Sigmoid colon (tissue), 7 donors: ENCODE measurements around the gene KRTAP3-3. TPM values are rescaled to one million over a fixed set of nuclear protein-coding genes. Genes with fewer than 3 reads are reported as not detected.

Experiments
- DNase-seq: peaks from one replicate; pipeline ENCODE4 v3.0.0-alpha.2; 2019
- H3K27ac ChIP-seq, 4 donors: fragments of 200-600 bp; sonication (generic); one replicate each; pipeline ENCODE4 v1.5.1; 2016 to 2019; ENCODE audit warnings: mild to moderate bottlenecking in 1 of 4
- H3K27me3 ChIP-seq, 3 donors: fragments of 200-600 bp; sonication (generic); one replicate each; pipeline ENCODE4 v1.5.1; 2019; ENCODE audit warnings: mild to moderate bottlenecking in 1 of 3
- H3K36me3 ChIP-seq, 4 donors: fragments of 200-600 bp; sonication (generic); one replicate each; pipeline ENCODE4 v1.5.1; 2016 to 2019
- H3K4me1 ChIP-seq, 4 donors: fragments of 200-600 bp; sonication (generic); one replicate each; pipeline ENCODE4 v1.5.1; 2017 to 2019
- H3K4me3 ChIP-seq, 4 donors: fragments of 200-600 bp; sonication (generic); one replicate each; pipeline ENCODE4 v1.5.1; 2017 to 2019; ENCODE audit warnings: mild to moderate bottlenecking in 2 of 4, moderate library complexity in 1 of 4
- H3K9me3 ChIP-seq, 4 donors: fragments of 200-600 bp in 3 of 4; sonication (generic) in 3 of 4; one replicate each; pipeline versions ENCODE4 v1.5.1 to v1.6.1; 2013 to 2019
- EP300 ChIP-seq, 4 donors: sonication (generic); formaldehyde crosslinking; IDR thresholded peaks; one replicate each; pipeline ENCODE4 v1.6.1; 2017; ENCODE audit warnings: antibody characterized with exemption in 4 of 4
- POLR2A ChIP-seq, 2 donors: fragments of 450-650 bp; IDR thresholded peaks; one replicate each; pipeline ENCODE4 v1.6.1; 2016; ENCODE audit warnings: antibody characterized with exemption in 2 of 2, mild to moderate bottlenecking in 2 of 2, moderate library complexity in 2 of 2
- POLR2AphosphoS5 ChIP-seq, 4 donors: sonication (generic); formaldehyde crosslinking; IDR thresholded peaks; one replicate each; pipeline ENCODE4 v1.6.1; 2017; ENCODE audit warnings: antibody characterized with exemption in 4 of 4
- WGBS, 2 donors: extraction: QIAGEN DNeasy Blood & Tissue Kit; methylation state at CpG; one replicate each; pipeline ENCODE4 v1.1.7; 2013; 5-methylcytosine and 5-hydroxymethylcytosine counted together
- intact Hi-C: fragments of 100-400 bp; cut with DNase I; formaldehyde crosslinking; loops from one replicate; pipeline ENCODE4 v1.15.1; 2023
- polyA plus RNA-seq, 3 donors: library from polyadenylated mRNA; stranded (reverse); fragments of 200-250 nt; gene quantifications; one replicate each; pipeline ENCODE4 v1.2.3, GENCODE V29; 2013
- total RNA-seq, 4 donors: library from RNA; depleted of rRNA; stranded (reverse); fragments of >200 nt; gene quantifications; one replicate each; pipeline ENCODE4 v1.1.0, GENCODE V29; 2016
- TF ChIP-seq, protein P1 (sequence below), 4 experiments: fragments of 450-650 bp in 3 of 4; fragments of 200-600 bp in 1 of 4; IDR thresholded peaks; one replicate each; pipeline ENCODE4 v1.5.1; 2016 to 2019; ENCODE audit warnings: antibody characterized with exemption in 4 of 4, mild to moderate bottlenecking in 3 of 4, moderate library complexity in 2 of 4
- donor health status: healthy with polysubstance abuse.
- donor health status: Bipolar disorder and iron deficiency.
- donor health status: healthy.

The KRTAP3-3 gene
- total and polyA plus RNA-seq, 7 donors, result not detected

- no peaks in the 10 kb centered on the region for H3K9me3 ChIP-seq
- peaks cover 0 to 7% (median 0%) of the 10 kb centered on the region in 3 donors for H3K27me3 ChIP-seq
- no peak for DNase-seq
- H3K36me3 ChIP-seq, result no peaks in the 10 kb centered on the region
- intact Hi-C loops, result no loop called here
- H3K4me3 ChIP-seq, result no peak overlapping the region
- no peak overlapping the region for H3K27ac ChIP-seq
- H3K4me1 ChIP-seq, result peaks cover 0 to 8% (median 0%) of the 10 kb centered on the region in 4 donors
- TF ChIP-seq EP300 (IDR thresholded peaks at IDR 0.05) (no peak), POLR2A (IDR thresholded peaks at IDR 0.05) (no peak), POLR2AphosphoS5 (IDR thresholded peaks at IDR 0.05) (no peak)
- TF ChIP-seq, protein P1, sequence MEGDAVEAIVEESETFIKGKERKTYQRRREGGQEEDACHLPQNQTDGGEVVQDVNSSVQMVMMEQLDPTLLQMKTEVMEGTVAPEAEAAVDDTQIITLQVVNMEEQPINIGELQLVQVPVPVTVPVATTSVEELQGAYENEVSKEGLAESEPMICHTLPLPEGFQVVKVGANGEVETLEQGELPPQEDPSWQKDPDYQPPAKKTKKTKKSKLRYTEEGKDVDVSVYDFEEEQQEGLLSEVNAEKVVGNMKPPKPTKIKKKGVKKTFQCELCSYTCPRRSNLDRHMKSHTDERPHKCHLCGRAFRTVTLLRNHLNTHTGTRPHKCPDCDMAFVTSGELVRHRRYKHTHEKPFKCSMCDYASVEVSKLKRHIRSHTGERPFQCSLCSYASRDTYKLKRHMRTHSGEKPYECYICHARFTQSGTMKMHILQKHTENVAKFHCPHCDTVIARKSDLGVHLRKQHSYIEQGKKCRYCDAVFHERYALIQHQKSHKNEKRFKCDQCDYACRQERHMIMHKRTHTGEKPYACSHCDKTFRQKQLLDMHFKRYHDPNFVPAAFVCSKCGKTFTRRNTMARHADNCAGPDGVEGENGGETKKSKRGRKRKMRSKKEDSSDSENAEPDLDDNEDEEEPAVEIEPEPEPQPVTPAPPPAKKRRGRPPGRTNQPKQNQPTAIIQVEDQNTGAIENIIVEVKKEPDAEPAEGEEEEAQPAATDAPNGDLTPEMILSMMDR (IDR thresholded peaks at IDR 0.05), result no peak
- WGBS, 2 donors, result 82 to 94% methylated on average over 13 of the region's 13 CpGs
These were observed 15.3 kb downstream of the KRTAP3-3 start for GRCh38 chr17:40978575-40979151.

GRCh38 chr17:40975516-40975915 is 18.4 kb downstream of the KRTAP3-3 start:
- TF ChIP-seq EP300 (IDR thresholded peaks at IDR 0.05) (no peak), POLR2A (IDR thresholded peaks at IDR 0.05) (no peak), POLR2AphosphoS5 (IDR thresholded peaks at IDR 0.05) (no peak)
- TF ChIP-seq, protein P1 (IDR thresholded peaks at IDR 0.05), result no peak
- intact Hi-C loops, result no loop called here

GRCh38 chr17:40974366-40974765 is 19.6 kb downstream of the KRTAP3-3 start:
- no peaks in the 10 kb centered on the region for H3K36me3 ChIP-seq
- H3K4me3 ChIP-seq, result no peak overlapping the region
- H3K9me3 ChIP-seq, result no peaks in the 10 kb centered on the region
- no peak for DNase-seq
- H3K4me1 ChIP-seq, result no peaks in the 10 kb centered on the region
- TF ChIP-seq POLR2A (IDR thresholded peaks at IDR 0.05), result no peak
- TF ChIP-seq EP300 (IDR thresholded peaks at IDR 0.05), result no peak
- 93 to 94% methylated on average over 3 of the region's 3 CpGs for WGBS, 2 donors
- no peak overlapping the region for H3K27ac ChIP-seq
- peaks cover 0 to 7% (median 0%) of the 10 kb centered on the region in 3 donors for H3K27me3 ChIP-seq
- intact Hi-C loops, result no loop called here

More at GRCh38 chr17:40975516-40975915, 18.4 kb downstream of the KRTAP3-3 start:
- DNase-seq, result no peak
- Histone ChIP-seq H3K4me1 (peaks cover 0 to 2% (median 0%) of the 10 kb centered on the region in 4 donors), H3K4me3 (no peak overlapping the region), H3K27me3 (peaks cover 0 to 7% (median 0%) of the 10 kb centered on the region in 3 donors), H3K27ac (no peak overlapping the region), H3K36me3 (no peaks in the 10 kb centered on the region), H3K9me3 (no peaks in the 10 kb centered on the region)

GRCh38 chr17:40967582-40967981 is 26.4 kb downstream of the KRTAP3-3 start:
- WGBS, 2 donors, result 63 to 94% methylated on average over 1 of the region's 1 CpG
- DNase-seq, result no peak
- no peaks in the 10 kb centered on the region for H3K9me3 ChIP-seq
- H3K27me3 ChIP-seq, result no peaks in the 10 kb centered on the region
- no peaks in the 10 kb centered on the region for H3K4me1 ChIP-seq
- H3K36me3 ChIP-seq, result no peaks in the 10 kb centered on the region
- H3K27ac ChIP-seq, result no peak overlapping the region
- TF ChIP-seq EP300 (IDR thresholded peaks at IDR 0.05) (no peak), POLR2AphosphoS5 (IDR thresholded peaks at IDR 0.05) (no peak), POLR2A (IDR thresholded peaks at IDR 0.05) (no peak)
- TF ChIP-seq, protein P1 (IDR thresholded peaks at IDR 0.05), result no peak
- H3K4me3 ChIP-seq, result no peak overlapping the region
- intact Hi-C loops, result no loop called here

DNA sequence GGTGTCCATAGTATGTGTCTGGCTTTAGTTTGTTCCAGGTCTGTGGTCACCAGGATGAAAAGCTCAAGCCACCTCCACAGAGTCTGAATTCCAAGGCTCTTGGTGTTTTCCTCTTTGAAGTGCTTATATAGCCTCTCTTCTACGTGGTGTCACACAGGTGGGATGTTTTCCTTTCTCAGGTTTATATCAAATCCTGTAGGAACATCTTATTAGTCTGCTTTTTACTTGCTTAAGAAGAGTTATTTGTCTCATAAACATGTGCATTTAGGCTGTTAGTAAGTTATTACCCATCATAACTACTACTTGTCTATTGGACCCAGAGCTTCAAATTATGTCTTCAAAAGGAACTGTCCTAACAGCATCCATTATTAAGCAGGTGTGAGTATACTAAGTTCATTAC is 27.1 kb downstream of the KRTAP3-3 start, which contains the start of gene KRT39:
Gene KRT39 (minus strand): TSS at position 101 of the 400 bp plus-strand sequence. CDS start 92 bp downstream, at position 9.
- DNase-seq, result no peak
- Histone ChIP-seq H3K27ac (no peak within 1 kb of the TSS), H3K9me3 (no peaks in the 10 kb centered on the region), H3K27me3 (no peaks in the 10 kb centered on the region), H3K4me3 (no peak within 1 kb of the TSS), H3K4me1 (no peaks in the 10 kb centered on the region), H3K36me3 (no peaks in the 10 kb centered on the region)
- intact Hi-C loops, result no loop called here
- whole genome bisulfite sequencing, 2 donors, result 65 to 73% methylated on average over 1 of the region's 1 CpG
- TF ChIP-seq POLR2AphosphoS5 (IDR thresholded peaks at IDR 0.05) (no peak), EP300 (IDR thresholded peaks at IDR 0.05) (no peak), POLR2A (IDR thresholded peaks at IDR 0.05) (no peak)
- TF ChIP-seq, protein P1 (IDR thresholded peaks at IDR 0.05), result no peak
